Measurements from ENCODE around the gene NUBP2.
"Not testable (repeated sequence)": the region's sequence is repeated elsewhere in the genome, so short reads cannot be mapped to it uniquely, and the experiment has no call there.

The NUBP2 gene

GRCh38 chr16:1787056-1787321, 4.2 kb downstream of the NUBP2 start:
- no peak for DNase-seq

- DNase-seq: no peak
Measured at GRCh38 chr16:1787322-1788094, 4.7 kb downstream of the NUBP2 start.

- no peak for DNase-seq
Measured at GRCh38 chr16:1788095-1788707, 5.4 kb downstream of the NUBP2 start.

GRCh38 chr16:1788708-1789100, 5.9 kb downstream of the NUBP2 start:
- DNase-seq: no peak

GRCh38 chr16:1789643-1790045, 6.9 kb downstream of the NUBP2 start:
- DNase-seq: no peak

GRCh38 chr16:1790261-1790610, 7.5 kb downstream of the NUBP2 start:
- no peak for DNase-seq

- DNase-seq: no peak
Measured at GRCh38 chr16:1790611-1791255, 8.0 kb downstream of the NUBP2 start.

DNA sequence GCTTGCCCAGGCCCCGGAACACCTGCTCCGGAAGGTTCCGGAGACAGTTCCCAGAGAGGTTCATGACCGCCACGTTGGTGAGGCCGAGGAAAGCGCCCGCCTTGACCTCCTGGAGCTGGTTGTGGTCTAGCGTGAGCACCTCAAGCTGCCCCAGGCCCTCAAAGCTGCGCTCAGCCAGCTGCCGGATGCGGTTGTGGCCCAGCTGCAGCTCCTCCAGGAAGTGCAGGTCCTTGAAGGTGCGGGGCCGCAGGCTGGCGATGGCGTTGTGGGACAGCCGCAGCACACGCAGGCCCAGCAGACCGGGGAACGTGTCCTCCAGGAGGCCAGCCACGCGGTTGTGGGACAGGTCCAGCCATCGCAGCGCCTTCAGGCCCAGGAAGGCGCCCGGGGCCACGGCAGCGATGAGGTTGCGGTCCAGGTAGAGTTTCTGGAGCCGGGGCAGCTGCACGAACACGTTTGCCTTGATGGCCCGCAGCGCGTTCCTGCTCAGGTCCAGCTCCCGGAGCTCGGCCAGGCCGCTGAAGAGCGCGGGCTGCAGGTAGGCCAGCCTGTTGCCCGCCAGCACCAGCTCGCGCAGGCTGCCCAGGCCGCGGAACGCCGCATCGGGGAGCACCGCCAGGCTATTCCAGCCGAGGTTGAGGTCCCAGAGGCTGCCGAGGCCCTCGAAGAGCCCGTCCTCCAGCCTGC, 8.6 kb downstream of the NUBP2 start:
- no peak for DNase-seq

DNA sequence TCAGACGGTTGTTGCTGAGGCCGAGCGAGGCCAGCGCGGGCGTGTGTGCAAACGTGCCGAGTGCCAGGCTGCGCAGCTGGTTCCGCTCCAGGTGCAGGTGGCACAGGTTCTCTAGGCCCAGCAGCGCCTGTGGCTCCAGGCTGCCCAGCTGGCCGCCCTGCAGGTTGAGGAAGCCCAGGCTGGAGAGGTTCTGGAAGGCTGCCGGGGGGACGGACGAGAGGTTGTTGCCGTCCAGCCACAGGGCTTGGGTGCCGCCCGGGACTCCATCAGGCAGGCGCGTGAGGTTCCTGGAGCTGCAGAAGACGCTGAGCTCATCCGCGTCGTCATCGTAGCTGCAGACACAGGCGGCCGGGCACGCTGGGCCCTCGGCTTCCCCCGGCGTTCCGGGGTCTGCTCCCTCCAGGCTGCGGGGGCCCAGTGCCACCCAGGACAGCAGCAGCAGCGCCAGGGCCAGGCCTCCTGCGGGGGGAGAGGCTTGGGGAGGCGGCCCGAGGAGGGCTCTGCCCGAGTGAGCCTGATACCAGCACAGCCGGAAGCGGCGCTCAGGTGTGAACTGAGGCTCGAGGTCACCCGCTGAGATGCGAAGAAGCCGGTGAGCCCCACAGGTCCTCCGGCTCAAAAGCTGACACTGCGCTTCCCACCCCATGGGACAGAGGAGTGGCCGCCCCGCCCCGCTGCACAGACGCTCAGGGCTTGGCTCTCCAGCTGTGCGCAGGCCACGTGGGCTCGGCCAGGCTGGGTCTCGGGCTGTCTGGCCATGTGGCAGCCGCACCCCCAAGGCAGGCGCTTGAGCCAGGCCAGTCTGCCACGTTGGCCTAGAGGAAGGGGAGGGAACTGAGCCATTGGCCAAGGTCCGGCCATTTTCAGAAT, 9.4 kb downstream of the NUBP2 start:
- DNase-seq: no peak

GRCh38 chr16:1792836-1793577, 10.2 kb downstream of the NUBP2 start:
- DNase-seq: no peak

DNA sequence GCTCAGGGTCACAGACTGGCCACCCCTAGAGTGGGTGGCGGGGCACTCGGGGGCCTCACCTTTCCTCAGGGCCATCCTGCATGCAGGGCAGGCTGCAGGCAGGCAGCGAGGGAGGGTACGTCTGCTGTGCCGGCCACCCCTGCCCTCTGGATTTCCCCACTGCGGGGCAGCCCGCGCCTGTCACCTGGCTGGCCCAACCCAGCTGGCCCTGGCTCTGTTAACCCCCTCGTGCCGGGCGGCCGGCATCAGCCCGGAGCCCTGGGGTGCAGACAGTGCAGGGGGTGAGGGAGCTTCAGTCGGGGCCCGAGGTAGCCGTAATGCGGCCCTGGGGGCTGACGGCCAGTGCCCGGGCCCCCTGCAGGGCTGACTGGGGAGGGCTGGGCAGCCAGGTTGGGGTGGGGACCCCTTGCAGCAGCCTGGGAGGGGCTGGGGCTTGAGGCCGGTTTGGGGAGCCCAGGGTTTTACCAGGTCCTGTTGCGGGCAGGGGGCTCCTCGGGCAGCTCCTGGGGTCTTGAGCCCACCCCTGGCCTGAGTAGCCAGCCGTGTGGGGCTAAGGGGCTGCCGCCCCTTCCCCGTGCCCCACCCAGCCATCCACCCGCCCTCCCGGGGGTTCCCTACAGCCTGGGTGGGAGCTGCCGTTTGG, 10.9 kb downstream of the NUBP2 start, which contains the start of gene IGFALS:
Gene IGFALS, minus strand, starts transcription at position 128 of the 643 bp plus-strand sequence. Its CDS starts 53 bp downstream, at position 75.
- DNase-seq: no peak

GRCh38 chr16:1794221-1794871, 11.6 kb downstream of the NUBP2 start:
- no peak for DNase-seq

- no peak for DNase-seq
Measured at GRCh38 chr16:1794908-1795666, 12.3 kb downstream of the NUBP2 start.

- not testable (repeated sequence) for DNase-seq
Measured at GRCh38 chr16:1799263-1799662, 16.5 kb downstream of the NUBP2 start.

- DNase-seq: no peak
Measured at GRCh38 chr16:1800701-1801100, 17.9 kb downstream of the NUBP2 start.

DNA sequence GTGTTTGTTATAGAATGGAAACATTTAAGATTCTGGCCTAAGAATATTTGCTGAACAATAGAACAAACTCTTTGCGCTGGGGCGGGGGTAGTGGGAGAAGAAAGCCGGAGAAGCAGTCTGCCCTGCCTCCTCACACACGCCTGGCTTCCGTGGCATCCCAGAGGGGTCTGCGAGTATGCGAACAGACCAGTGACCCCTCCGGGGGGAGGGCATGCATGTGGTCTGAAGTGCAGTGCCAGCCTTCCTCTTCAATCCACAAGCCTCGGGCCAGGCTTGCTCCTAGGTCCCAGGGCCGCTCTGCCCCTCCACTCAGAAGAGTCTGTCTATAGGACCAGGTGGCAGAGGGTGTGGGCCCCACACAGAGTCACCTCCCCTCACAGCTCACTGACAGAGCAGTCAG, 24.9 kb downstream of the NUBP2 start:
- DNase-seq: no peak

GRCh38 chr16:1808691-1809090, 25.9 kb downstream of the NUBP2 start:
- no peak for DNase-seq

- no peak for DNase-seq
Measured at GRCh38 chr16:1809281-1809801, 26.6 kb downstream of the NUBP2 start.

- DNase-seq: no peak
Measured at GRCh38 chr16:1810106-1810505, 27.3 kb downstream of the NUBP2 start.

GRCh38 chr16:1810536-1810935, 27.8 kb downstream of the NUBP2 start:
- no peak for DNase-seq
